Neural cell (in vitro differentiated cells): ENCODE results near the gene SMS. TPM values are rescaled to one million over a fixed set of nuclear protein-coding genes. Genes with fewer than 3 reads are reported as not detected.

Experiments
- H2AFZ ChIP-seq: fragments of 200-600, 300-800 bp; sonication (generic), shearing (Covaris generic); 2 replicates; pipeline ENCODE4 v1.6.0; 2014; ENCODE audit warnings: low read depth, mild to moderate bottlenecking, antibody characterized with exemption, low read length, moderate library complexity
- H3F3A ChIP-seq: fragments of 200-600 bp; shearing (Covaris generic); 2 replicates; pipeline ENCODE4 v1.6.1; 2016; ENCODE audit warnings: mild to moderate bottlenecking, moderate library complexity, mixed read lengths, antibody characterized with exemption, low read length; ENCODE audit not compliant: insufficient read depth, poor library complexity, severe bottlenecking
- H3K27ac ChIP-seq: fragments of 200-600, 300-800 bp; sonication (generic), shearing (Covaris generic); 2 replicates; pipeline ENCODE4 v1.5.1; 2014; ENCODE audit warnings: mild to moderate bottlenecking, low read length, moderate library complexity
- H3K27me3 ChIP-seq: fragments of 300-800, 200-600 bp; sonication (generic), shearing (Covaris generic); 2 replicates; pipeline ENCODE4 v1.6.0; 2014; ENCODE audit warnings: mild to moderate bottlenecking, low read depth, low read length, moderate library complexity; ENCODE audit not compliant: insufficient read depth
- H3K36me3 ChIP-seq: fragments of 300-800, 200-600 bp; sonication (generic), shearing (Covaris generic); 2 replicates; pipeline ENCODE4 v1.5.1; 2014; ENCODE audit warnings: mild to moderate bottlenecking, antibody characterized with exemption, low read length, moderate library complexity; ENCODE audit not compliant: insufficient read depth
- H3K4me2 ChIP-seq: fragments of 300-800, 200-600 bp; sonication (generic), shearing (Covaris generic); 2 replicates; pipeline ENCODE4 v1.6.0; 2014; ENCODE audit warnings: mild to moderate bottlenecking, low read length
- H3K4me3 ChIP-seq: fragments of 300-800, 200-600 bp; sonication (generic), shearing (Covaris generic); 2 replicates; pipeline ENCODE4 v1.5.1; 2014; ENCODE audit warnings: mild to moderate bottlenecking, low read length, moderate library complexity
- H3K79me2 ChIP-seq: fragments of 200-600 bp; shearing (Covaris generic); replicated peaks from 2 replicates; pipeline ENCODE4 v1.6.0; 2014; ENCODE audit warnings: mild to moderate bottlenecking, low read length, moderate library complexity; ENCODE audit not compliant: insufficient read depth
- H3K9ac ChIP-seq: fragments of 300-800, 200-600 bp; sonication (generic), shearing (Covaris generic); 2 replicates; pipeline ENCODE4 v1.6.1; 2016; ENCODE audit warnings: mild to moderate bottlenecking, low read length, mixed read lengths
- H3K9me2 ChIP-seq: fragments of 200-600 bp; shearing (Covaris generic); 2 replicates; pipeline ENCODE4 v1.6.1; 2016; ENCODE audit warnings: mild to moderate bottlenecking, low read length, mixed read lengths; ENCODE audit not compliant: insufficient read depth
- H3K9me3 ChIP-seq: fragments of 200-600, 300-800 bp; sonication (generic), shearing (Covaris generic); 2 replicates; pipeline ENCODE4 v1.6.1; 2016; ENCODE audit warnings: mild to moderate bottlenecking, mixed run types, low read length, moderate library complexity, mixed read lengths
- H4K20me1 ChIP-seq: fragments of 200-600 bp; shearing (Covaris generic); 2 replicates; pipeline ENCODE4 v1.6.1; 2016; ENCODE audit warnings: mild to moderate bottlenecking, mixed run types; ENCODE audit not compliant: insufficient read depth
- CTCF ChIP-seq: fragments of 450-650 bp; IDR thresholded peaks from 2 replicates; pipeline ENCODE4 v1.5.1; 2014; ENCODE audit warnings: antibody characterized with exemption, mild to moderate bottlenecking, moderate library complexity; ENCODE audit not compliant: poor library complexity, severe bottlenecking
- EP300 ChIP-seq: fragments of 450-650 bp; conservative IDR thresholded peaks from 2 replicates; pipeline ENCODE4 v1.6.1; 2014; ENCODE audit warnings: antibody characterized with exemption, mild to moderate bottlenecking, moderate library complexity; ENCODE audit not compliant: poor library complexity, severe bottlenecking
- EZH2 ChIP-seq: fragments of 200-600, 300-800 bp; shearing (Covaris generic), sonication (generic); IDR thresholded peaks from 2 replicates; pipeline ENCODE4 v1.6.1; 2014; ENCODE audit warnings: antibody characterized with exemption, low read length, borderline replicate concordance, mild to moderate bottlenecking; ENCODE audit not compliant: insufficient read depth, poor library complexity, severe bottlenecking
- MXI1 ChIP-seq: fragments of 450-650 bp; conservative IDR thresholded peaks from 2 replicates; pipeline ENCODE4 v1.6.1; 2014; ENCODE audit warnings: antibody characterized with exemption, mild to moderate bottlenecking; ENCODE audit not compliant: poor library complexity, severe bottlenecking
- POLR2AphosphoS5 ChIP-seq: IDR thresholded peaks from 2 replicates; pipeline ENCODE4 v1.6.1; 2012
- RAD21 ChIP-seq: fragments of 450-650 bp; conservative IDR thresholded peaks from 2 replicates; pipeline ENCODE4 v1.6.1; 2014; ENCODE audit warnings: antibody characterized with exemption, mild to moderate bottlenecking, moderate library complexity
- REST ChIP-seq: IDR thresholded peaks from 2 replicates; pipeline ENCODE4 v1.6.1; 2012; ENCODE audit warnings: borderline replicate concordance
- SMC3 ChIP-seq: fragments of 450-650 bp; conservative IDR thresholded peaks from 2 replicates; pipeline ENCODE4 v1.6.1; 2014; ENCODE audit warnings: antibody characterized with exemption, mild to moderate bottlenecking, moderate library complexity; ENCODE audit not compliant: poor library complexity
- TAF1 ChIP-seq: IDR thresholded peaks from 2 replicates; pipeline ENCODE4 v1.6.1; 2012; ENCODE audit warnings: low read depth
- polyA plus RNA-seq: library from polyadenylated mRNA; depleted of rRNA; stranded (reverse); fragments of >200 nt; gene quantifications from 2 replicates; pipeline ENCODE4 v1.2.3, GENCODE V29; 2014

SMS gene
- polyA plus RNA-seq, 1 donor from 2014 or later: 101 TPM

- Histone ChIP-seq H3K4me2 (no peak overlapping the region), H3K27me3 (no peaks in the 10 kb centered on the region), H3F3A (no peaks in the 10 kb centered on the region), H3K79me2 (no peaks in the 10 kb centered on the region), H4K20me1 (no peaks in the 10 kb centered on the region), H3K9me3 (no peaks in the 10 kb centered on the region), H3K4me3 (no peak overlapping the region), H3K9ac (no peak overlapping the region), H3K27ac (no peak overlapping the region), H3K36me3 (no peaks in the 10 kb centered on the region), H3K9me2 (no peaks in the 10 kb centered on the region), H2AFZ (no peak overlapping the region)
- no peak for TF ChIP-seq REST
- no peak for TF ChIP-seq SMC3
- no peak for TF ChIP-seq EP300
- no peak for TF ChIP-seq TAF1
- TF ChIP-seq POLR2AphosphoS5: no peak
- no peak for TF ChIP-seq MXI1
- TF ChIP-seq CTCF: no peak
- TF ChIP-seq EZH2: no peak
Observed at GRCh38 chrX:22026731-22027130, 86.2 kb downstream of the SMS start.

- Histone ChIP-seq H3F3A (no peaks in the 10 kb centered on the region), H3K36me3 (no peaks in the 10 kb centered on the region), H3K4me3 (no peak within 1 kb of the TSS), H3K27me3 (no peaks in the 10 kb centered on the region), H3K79me2 (no peaks in the 10 kb centered on the region), H3K4me2 (no peak within 1 kb of the TSS), H3K9me2 (no peaks in the 10 kb centered on the region), H3K9me3 (no peaks in the 10 kb centered on the region), H3K27ac (no peak within 1 kb of the TSS), H4K20me1 (no peaks in the 10 kb centered on the region), H2AFZ (no peak within 1 kb of the TSS), H3K9ac (no peak within 1 kb of the TSS)
- no peak for TF ChIP-seq CTCF
- no peak for TF ChIP-seq EZH2
- TF ChIP-seq EP300: no peak
- TF ChIP-seq POLR2AphosphoS5: no peak
- TF ChIP-seq MXI1: no peak
- TF ChIP-seq RAD21: no peak
- no peak for TF ChIP-seq SMC3
- no peak for TF ChIP-seq TAF1
- TF ChIP-seq REST: no peak
Observed at GRCh38 chrX:22032084-22032483, 91.6 kb downstream of the SMS start, which contains the start of gene PHEX. Gene PHEX, plus strand, starts transcription at chrX:22032325. Its CDS starts 681 bp downstream, at chrX:22033006.
